NCI-H82 treated with DMSO at 0.1 percent for 48 hours (cell line): Measurements from ENCODE around the gene GABRR1.
"Not testable (repeated sequence)": the region's sequence is repeated elsewhere in the genome, so short reads cannot be mapped to it uniquely, and the experiment has no call there.

Experiments used
- DNase-seq: peaks from one replicate; lab custom pipeline; 2025; ENCODE audit not compliant: unreplicated experiment; lab: John Stamatoyannopoulos, UW

Gene GABRR1

GRCh38 chr6:89160331-89161092 is 56.6 kb downstream of the GABRR1 start:
- no peak for DNase-seq

- DNase-seq, result no peak
These were observed 63.0 kb downstream of the GABRR1 start for GRCh38 chr6:89154131-89154530.

GRCh38 chr6:89148016-89148750 is 69.0 kb downstream of the GABRR1 start:
- DNase-seq, result no peak

GRCh38 chr6:89146718-89147700 is 70.1 kb downstream of the GABRR1 start:
- no peak for DNase-seq

- DNase-seq, result peak; percentile 10
These were observed 71.0 kb downstream of the GABRR1 start, which contains the start of gene PM20D2 for GRCh38 chr6:89145956-89146717. Gene PM20D2 (plus strand): TSS chr6:89146055. CDS start chr6:89146145, 90 bp downstream.

- DNase-seq, result no peak
These were observed 71.8 kb downstream of the GABRR1 start for GRCh38 chr6:89145091-89145955.

GRCh38 chr6:89144354-89144906 is 72.7 kb downstream of the GABRR1 start:
- DNase-seq, result peak; percentile 71

- DNase-seq, result no peak
These were observed 76.6 kb downstream of the GABRR1 start for GRCh38 chr6:89140347-89141156.

GRCh38 chr6:89139509-89140346 is 77.4 kb downstream of the GABRR1 start:
- DNase-seq, result no peak

GRCh38 chr6:89138173-89138572 is 79.0 kb downstream of the GABRR1 start:
- no peak for DNase-seq

- DNase-seq, result no peak
These were observed 82.4 kb downstream of the GABRR1 start for GRCh38 chr6:89134723-89135122.

- no peak for DNase-seq
These were observed 83.2 kb downstream of the GABRR1 start for GRCh38 chr6:89133981-89134380.

- DNase-seq, result no peak
These were observed 85.1 kb downstream of the GABRR1 start for GRCh38 chr6:89132057-89132456.

GRCh38 chr6:89131599-89131998 is 85.6 kb downstream of the GABRR1 start:
- no peak for DNase-seq

- DNase-seq, result not testable (repeated sequence)
These were observed 88.9 kb downstream of the GABRR1 start for GRCh38 chr6:89128256-89128671.
